IPS-NIHi11 (cell line): ENCODE measurements around the gene ITPR2.
"Not testable (repeated sequence)": the region's sequence is repeated elsewhere in the genome, so short reads cannot be mapped to it uniquely, and the experiment has no call there.

Source experiments
- DNase-seq: peaks from one replicate; pipeline ENCODE4 v3.0.0; 2012; ENCODE audit warnings: mixed read lengths, low spot score

Gene ITPR2

GRCh38 chr12:26848156-26848825 lies 15.3 kb upstream of the ITPR2 start:
- DNase-seq, result no peak

GRCh38 chr12:26847431-26847830 lies 14.4 kb upstream of the ITPR2 start:
- no peak for DNase-seq

GRCh38 chr12:26846416-26846815 lies 13.4 kb upstream of the ITPR2 start:
- DNase-seq, result no peak

GRCh38 chr12:26845984-26846383 lies 13.0 kb upstream of the ITPR2 start:
- no peak for DNase-seq

DNA sequence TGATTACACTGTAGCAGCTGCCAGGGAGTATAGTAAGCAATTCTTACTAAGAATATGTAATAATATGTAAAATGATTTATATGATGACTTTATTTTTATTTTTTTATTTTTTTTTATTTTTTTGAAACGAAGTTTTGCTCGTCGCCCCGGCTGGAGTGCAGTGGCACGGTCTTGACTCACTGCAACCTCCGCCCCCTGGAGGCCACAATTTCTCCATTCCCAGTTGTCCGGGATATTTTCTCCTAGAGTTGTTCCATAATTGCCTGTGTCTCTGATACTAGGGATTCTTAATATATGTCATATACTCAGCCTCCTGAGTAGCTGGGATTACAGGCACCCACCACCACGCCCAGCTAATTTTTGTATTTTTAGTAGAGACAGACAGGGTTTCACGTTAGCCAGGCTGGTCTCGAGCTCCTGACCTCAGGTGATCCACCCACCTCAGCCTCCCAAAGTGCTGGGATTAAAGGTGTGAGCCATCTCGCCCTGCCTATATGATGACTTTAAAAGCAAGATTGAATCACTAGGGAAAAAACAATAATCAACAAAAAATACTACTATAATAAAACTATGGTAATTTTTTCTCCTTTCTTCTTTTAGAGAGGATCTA lies 12.2 kb upstream of the ITPR2 start:
- DNase-seq, result peak; percentile 38

- DNase-seq, result no peak
These were observed 10.3 kb upstream of the ITPR2 start for GRCh38 chr12:26843311-26843710.

- DNase-seq, result no peak
These were observed 8.1 kb upstream of the ITPR2 start for GRCh38 chr12:26841085-26841484.

DNA sequence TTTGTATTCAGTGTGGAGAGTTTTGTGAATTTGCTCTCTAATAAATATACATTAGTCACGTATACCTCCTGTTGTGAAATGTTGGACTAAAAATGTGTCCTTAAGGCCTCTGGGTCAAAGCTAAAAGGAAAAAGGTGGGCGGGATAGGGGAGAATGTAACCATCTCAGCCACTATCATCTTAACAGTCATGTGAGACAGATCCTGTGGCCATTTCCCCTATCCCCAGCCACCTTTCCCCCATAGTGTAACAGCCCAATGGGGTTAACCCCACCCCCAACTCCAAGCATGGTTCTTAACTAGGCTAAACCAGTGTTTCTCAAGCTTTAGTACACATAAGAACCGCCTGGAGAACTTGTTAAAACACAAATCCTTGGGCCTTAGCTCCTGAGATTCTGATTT lies 6.5 kb upstream of the ITPR2 start:
- DNase-seq, result no peak

DNA sequence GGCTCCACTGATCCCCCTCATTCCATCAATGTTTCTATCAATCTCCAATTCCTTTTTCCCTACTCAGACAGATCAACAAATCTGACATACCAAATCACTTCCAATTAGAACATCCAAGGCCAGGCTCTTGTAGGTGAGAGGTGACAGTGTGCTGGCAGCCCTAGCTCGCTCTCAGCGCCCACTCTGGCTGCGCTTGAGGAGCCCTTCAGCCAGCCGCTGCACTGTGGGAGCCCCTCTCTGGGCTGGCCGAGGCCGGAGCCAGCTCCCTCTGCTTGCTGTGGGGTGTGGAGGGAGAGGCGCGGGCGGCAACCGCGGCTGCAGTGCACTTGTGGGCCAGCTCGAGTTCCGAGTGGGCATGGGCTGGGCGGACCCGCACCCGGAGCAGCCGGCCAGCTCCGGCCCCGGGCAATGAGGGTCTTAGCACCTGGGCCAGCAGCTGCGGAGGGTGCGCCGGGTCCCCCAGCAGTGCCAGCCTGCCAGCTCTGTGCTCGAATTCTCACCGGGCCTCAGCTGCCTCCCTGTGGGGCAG lies 6.0 kb upstream of the ITPR2 start:
- no peak for DNase-seq

DNA sequence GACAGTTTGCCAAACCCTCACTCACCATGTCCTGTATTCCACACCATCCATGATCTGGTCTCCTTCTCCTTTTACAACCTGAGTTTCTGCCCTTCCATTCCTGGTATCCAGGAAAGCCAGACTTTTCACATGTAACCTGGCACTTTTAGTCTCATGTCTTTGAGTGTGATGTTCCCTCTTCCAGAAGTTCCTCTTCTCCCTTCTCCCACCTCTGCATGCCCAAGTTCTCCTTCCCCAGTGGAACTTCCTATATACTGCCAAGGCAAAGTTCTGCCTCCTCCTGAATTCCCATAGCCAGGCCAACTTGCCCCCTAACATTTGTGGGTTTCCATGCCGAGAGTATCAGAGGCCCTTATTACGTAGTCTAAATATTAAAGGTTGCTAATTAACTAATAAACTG lies 3.2 kb upstream of the ITPR2 start:
- no peak for DNase-seq

- DNase-seq, result not testable (repeated sequence)
These were observed 1.6 kb upstream of the ITPR2 start for GRCh38 chr12:26834503-26835060.

- peak; percentile 79 for DNase-seq
These were observed 923 bp upstream of the ITPR2 start for GRCh38 chr12:26833743-26834490.

GRCh38 chr12:26831951-26832821 lies 808 bp downstream of the ITPR2 start:
- DNase-seq, result peak; percentile 54

- no peak for DNase-seq
These were observed 2.0 kb downstream of the ITPR2 start for GRCh38 chr12:26830783-26831551.

DNA sequence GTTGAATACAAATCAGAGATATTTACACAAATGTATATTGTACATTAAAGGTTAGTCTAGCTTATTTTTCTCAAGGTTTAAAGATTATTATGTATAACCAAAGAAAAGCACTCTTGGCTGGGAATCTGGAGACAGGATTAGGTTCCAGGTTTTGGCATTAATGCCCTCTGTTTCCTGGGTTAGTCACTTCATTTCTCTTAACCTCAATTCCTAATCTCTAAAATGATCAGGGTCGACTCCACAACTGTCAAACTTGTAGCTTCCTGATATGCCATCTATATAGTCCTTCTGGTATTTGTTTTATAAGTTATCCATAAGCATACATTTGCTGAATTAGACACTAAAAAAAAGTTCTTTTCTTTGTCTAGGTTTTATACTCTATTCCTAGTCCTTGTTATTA lies 2.6 kb downstream of the ITPR2 start:
- no peak for DNase-seq

DNA sequence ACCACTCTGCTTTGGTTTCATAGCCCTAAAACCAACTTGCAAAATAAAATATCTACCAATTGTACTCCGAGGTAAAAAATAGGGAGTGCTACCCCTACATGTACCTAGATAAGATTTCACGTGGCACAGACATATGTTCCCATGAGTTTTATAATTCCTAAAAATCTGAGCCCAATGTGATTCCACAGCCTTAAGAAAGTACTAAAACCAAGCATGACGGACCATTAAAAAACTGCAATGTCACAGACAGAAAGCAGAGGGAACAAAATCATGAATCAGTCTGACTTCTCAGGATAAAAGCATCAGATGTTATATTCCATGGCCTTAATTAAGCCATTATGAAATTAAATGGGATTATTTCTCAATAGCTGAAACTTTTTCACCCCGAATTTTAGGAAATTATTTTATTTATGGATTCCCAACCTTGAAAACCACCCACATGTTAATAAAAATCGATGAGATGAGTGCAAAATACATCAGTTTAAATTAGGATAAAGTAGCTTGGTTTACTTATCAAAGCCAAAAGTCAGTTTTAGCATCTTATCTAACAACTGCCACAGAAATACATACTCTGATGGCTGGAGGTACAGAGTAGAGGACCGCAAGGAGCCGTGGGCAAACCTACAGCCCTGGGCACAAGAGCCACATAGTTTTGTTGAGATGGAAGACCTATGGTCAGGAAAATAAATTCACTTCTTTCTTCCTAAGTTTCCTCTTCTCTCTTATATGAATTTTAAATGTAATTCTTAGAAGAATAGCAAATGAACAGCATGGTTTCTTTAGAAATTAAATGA lies 4.5 kb downstream of the ITPR2 start:
- DNase-seq, result no peak

DNA sequence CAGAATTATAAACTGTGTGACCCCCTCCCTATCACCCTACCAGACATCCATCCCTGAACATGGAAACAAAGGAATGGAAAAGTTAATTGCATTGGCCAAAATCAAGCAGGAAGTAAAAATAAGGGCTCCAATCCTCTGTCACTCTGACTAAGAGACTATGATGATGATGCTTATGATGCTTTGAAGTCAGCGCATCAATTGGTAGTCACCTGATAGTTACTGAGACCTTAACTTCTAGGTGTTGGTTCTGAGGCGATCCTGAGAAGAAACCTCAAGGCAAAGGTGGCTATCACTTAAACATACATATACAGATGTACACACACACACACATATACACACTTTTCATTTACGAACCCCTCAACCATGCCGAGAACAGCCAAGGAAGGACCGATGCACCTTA lies 6.6 kb downstream of the ITPR2 start:
- DNase-seq, result no peak

- DNase-seq, result no peak
These were observed 7.5 kb downstream of the ITPR2 start for GRCh38 chr12:26825459-26826016.

GRCh38 chr12:26823390-26823789 lies 9.6 kb downstream of the ITPR2 start:
- DNase-seq, result no peak

GRCh38 chr12:26822026-26822425 lies 11.0 kb downstream of the ITPR2 start:
- DNase-seq, result no peak
